Osteoblast (primary cell): ENCODE data around the gene FGD6. TPM values are rescaled to one million over a fixed set of nuclear protein-coding genes. Genes with fewer than 3 reads are reported as not detected.

ENCODE experiments used
- DNase-seq: peaks from one replicate; pipeline ENCODE4 v3.0.0; 2011; ENCODE audit warnings: low spot score, mixed read lengths; ENCODE audit not compliant: insufficient read length; ENCODE audit errors: missing footprints
- H2AFZ ChIP-seq: 2 replicates; pipeline ENCODE4 v1.6.0; 2011; ENCODE audit warnings: mild to moderate bottlenecking, low read length
- H3K27ac ChIP-seq: 2 replicates; pipeline ENCODE4 v1.5.1; 2011; ENCODE audit warnings: mild to moderate bottlenecking, low read depth, low read length, moderate library complexity
- H3K27me3 ChIP-seq: 2 replicates; pipeline ENCODE4 v1.6.0; 2012; ENCODE audit warnings: mild to moderate bottlenecking, control low read depth, inconsistent platforms, low read length, moderate library complexity; ENCODE audit not compliant: insufficient read depth
- H3K36me3 ChIP-seq: 2 replicates; pipeline ENCODE4 v1.5.1; 2011; ENCODE audit warnings: mild to moderate bottlenecking, low read length, control low read depth, moderate library complexity; ENCODE audit not compliant: insufficient read depth
- H3K4me1 ChIP-seq: 2 replicates; pipeline ENCODE4 v1.5.1; 2011; ENCODE audit warnings: mild to moderate bottlenecking, low read length, control low read depth, moderate library complexity; ENCODE audit not compliant: insufficient read depth
- H3K4me2 ChIP-seq: 2 replicates; pipeline ENCODE4 v1.6.0; 2011; ENCODE audit warnings: mild to moderate bottlenecking, low read length; ENCODE audit not compliant: insufficient read depth
- H3K4me3 ChIP-seq: fragments of 200-600 bp; sonication (generic); 3 replicates; pipeline ENCODE4 v1.5.1; 2012; ENCODE audit warnings: mild to moderate bottlenecking, low read length, inconsistent platforms; ENCODE audit not compliant: insufficient read depth
- H3K79me2 ChIP-seq: 2 replicates; pipeline ENCODE4 v1.6.0; 2012; ENCODE audit warnings: mild to moderate bottlenecking, low read length, control low read depth, inconsistent platforms; ENCODE audit not compliant: insufficient read depth
- H3K9me3 ChIP-seq: 2 replicates; pipeline ENCODE4 v1.5.1; 2011; ENCODE audit warnings: low read depth, low read length, control low read depth
- H4K20me1 ChIP-seq: 2 replicates; pipeline ENCODE4 v1.6.0; 2012; ENCODE audit warnings: mild to moderate bottlenecking, low read length, control low read depth; ENCODE audit not compliant: insufficient read depth
- total RNA-seq: library from RNA; depleted of rRNA; stranded (reverse); fragments of >200 nt; gene quantifications from 2 replicates; pipeline ENCODE4 v1.2.3, GENCODE V29; 2012
- TF ChIP-seq, protein P1 (sequence below): IDR thresholded peaks from 2 replicates; pipeline ENCODE4 v1.5.1; 2011; ENCODE audit warnings: mild to moderate bottlenecking, low read depth, low read length, moderate library complexity; ENCODE audit errors: extremely low read depth

The FGD6 gene
- total RNA-seq, 1 donor, result 11.9 TPM

DNA sequence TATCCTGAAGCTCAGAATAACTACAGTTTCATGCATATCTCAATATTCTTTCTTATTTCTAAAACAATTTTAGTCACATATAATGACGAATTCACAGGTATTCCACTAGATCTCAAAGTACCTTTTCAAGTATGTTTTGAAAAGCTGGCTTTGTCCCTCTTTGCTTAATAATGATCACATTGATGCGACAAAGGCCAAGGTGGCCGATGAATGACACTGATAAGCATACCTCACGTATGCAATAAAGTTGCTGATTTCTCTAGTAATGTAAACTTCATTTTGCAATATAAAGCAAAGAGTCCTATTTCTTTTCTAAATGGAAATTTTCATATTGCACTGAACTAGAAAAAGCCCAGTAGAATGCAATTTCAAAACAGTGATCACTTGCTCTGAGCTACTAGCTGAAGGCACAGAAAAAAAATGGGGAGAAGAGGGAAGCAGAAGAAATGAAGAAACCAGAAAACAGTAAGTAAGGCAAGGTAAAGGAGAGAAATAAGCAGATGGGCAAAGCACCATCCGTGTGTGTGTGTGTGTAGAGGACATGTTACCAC, 29.3 kb downstream of the FGD6 start:
- H3K79me2 ChIP-seq, result peaks cover 8% of the 10 kb centered on the region
- TF ChIP-seq, protein P1, sequence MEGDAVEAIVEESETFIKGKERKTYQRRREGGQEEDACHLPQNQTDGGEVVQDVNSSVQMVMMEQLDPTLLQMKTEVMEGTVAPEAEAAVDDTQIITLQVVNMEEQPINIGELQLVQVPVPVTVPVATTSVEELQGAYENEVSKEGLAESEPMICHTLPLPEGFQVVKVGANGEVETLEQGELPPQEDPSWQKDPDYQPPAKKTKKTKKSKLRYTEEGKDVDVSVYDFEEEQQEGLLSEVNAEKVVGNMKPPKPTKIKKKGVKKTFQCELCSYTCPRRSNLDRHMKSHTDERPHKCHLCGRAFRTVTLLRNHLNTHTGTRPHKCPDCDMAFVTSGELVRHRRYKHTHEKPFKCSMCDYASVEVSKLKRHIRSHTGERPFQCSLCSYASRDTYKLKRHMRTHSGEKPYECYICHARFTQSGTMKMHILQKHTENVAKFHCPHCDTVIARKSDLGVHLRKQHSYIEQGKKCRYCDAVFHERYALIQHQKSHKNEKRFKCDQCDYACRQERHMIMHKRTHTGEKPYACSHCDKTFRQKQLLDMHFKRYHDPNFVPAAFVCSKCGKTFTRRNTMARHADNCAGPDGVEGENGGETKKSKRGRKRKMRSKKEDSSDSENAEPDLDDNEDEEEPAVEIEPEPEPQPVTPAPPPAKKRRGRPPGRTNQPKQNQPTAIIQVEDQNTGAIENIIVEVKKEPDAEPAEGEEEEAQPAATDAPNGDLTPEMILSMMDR, result no peak
- no peaks in the 10 kb centered on the region for H3K9me3 ChIP-seq
- no peaks in the 10 kb centered on the region for H3K27me3 ChIP-seq
- no peak overlapping the region for H3K4me3 ChIP-seq
- no peaks in the 10 kb centered on the region for H3K36me3 ChIP-seq
- H3K4me2 ChIP-seq, result no peak overlapping the region
- peaks cover 4% of the 10 kb centered on the region for H3K4me1 ChIP-seq
- no peaks in the 10 kb centered on the region for H4K20me1 ChIP-seq
- no peak overlapping the region for H3K27ac ChIP-seq
- no peak for DNase-seq
- H2AFZ ChIP-seq, result no peak overlapping the region

DNA sequence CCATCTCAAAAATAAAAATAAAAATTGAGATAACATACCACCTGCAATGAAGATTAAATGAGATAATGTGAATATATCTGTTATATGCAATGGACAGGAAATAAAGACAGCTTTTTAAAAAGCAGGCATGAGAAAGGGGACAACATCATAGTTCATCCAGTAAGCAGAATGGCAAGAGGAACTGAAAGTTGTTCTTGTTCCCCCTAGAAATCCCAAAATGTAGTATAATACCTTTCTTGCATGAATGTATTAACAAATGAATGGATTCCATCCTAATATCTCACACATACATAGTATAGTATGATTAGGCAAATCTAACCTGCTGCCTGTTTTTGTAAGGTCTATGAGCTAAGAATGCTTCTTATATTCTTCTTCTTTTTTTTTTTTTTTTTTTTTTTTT, 31.4 kb downstream of the FGD6 start:
- no peaks in the 10 kb centered on the region for H3K36me3 ChIP-seq
- H3K4me1 ChIP-seq, result peaks cover 10% of the 10 kb centered on the region
- peaks cover 4% of the 10 kb centered on the region for H3K79me2 ChIP-seq
- H3K9me3 ChIP-seq, result no peaks in the 10 kb centered on the region
- no peak overlapping the region for H3K27ac ChIP-seq
- no peaks in the 10 kb centered on the region for H3K27me3 ChIP-seq
- no peaks in the 10 kb centered on the region for H4K20me1 ChIP-seq
- H3K4me3 ChIP-seq, result no peak overlapping the region
- TF ChIP-seq, protein P1, result no peak
- no peak overlapping the region for H2AFZ ChIP-seq
- no peak overlapping the region for H3K4me2 ChIP-seq
- DNase-seq, result no peak

DNA sequence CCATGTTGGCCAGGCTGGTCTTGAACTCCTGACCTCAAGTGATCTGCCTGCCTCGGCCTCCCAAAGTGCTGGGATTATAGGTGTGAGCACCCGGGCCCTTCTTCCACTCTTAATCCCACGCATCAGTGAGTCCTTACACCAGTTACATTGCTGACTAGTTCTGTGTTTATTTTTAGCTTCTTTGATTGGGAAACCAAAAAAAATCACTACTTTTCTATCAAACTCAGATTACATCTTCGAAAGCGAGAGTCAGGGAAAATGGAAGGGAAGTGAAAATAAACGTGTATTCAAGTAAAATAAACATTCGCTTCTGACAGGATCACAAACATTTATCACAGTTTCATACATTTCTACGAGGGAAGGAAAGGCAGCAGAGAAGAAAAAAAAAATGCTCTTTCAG, 32.2 kb downstream of the FGD6 start:
- Histone ChIP-seq H4K20me1 (no peaks in the 10 kb centered on the region), H2AFZ (no peak overlapping the region), H3K4me1 (peaks cover 10% of the 10 kb centered on the region), H3K4me2 (no peak overlapping the region), H3K79me2 (peaks cover 4% of the 10 kb centered on the region), H3K27me3 (no peaks in the 10 kb centered on the region), H3K9me3 (no peaks in the 10 kb centered on the region), H3K27ac (no peak overlapping the region), H3K4me3 (no peak overlapping the region), H3K36me3 (no peaks in the 10 kb centered on the region)
- DNase-seq, result no peak
- TF ChIP-seq, protein P1, result no peak

- Histone ChIP-seq H3K4me2 (no peak overlapping the region), H2AFZ (no peak overlapping the region), H3K36me3 (no peaks in the 10 kb centered on the region), H3K9me3 (no peaks in the 10 kb centered on the region), H3K4me3 (no peak overlapping the region), H3K4me1 (peaks cover 10% of the 10 kb centered on the region), H3K79me2 (peaks cover 4% of the 10 kb centered on the region), H3K27me3 (no peaks in the 10 kb centered on the region), H3K27ac (no peak overlapping the region), H4K20me1 (no peaks in the 10 kb centered on the region)
- TF ChIP-seq, protein P1, result no peak
- no peak for DNase-seq
Observed at GRCh38 chr12:95184121-95184520, 33.1 kb downstream of the FGD6 start.
